Stimulated activated CD4-positive, alpha-beta T cell treated with anti-CD3 and anti-CD28 coated beads, Interleukin-12 subunit alpha, Interleukin-12 subunit beta, amount 100 ng/mL, for 24 hours (primary cell): Measurements from ENCODE around the gene SF3B4.

Source experiments
- DNase-seq, 2 experiments: peaks; one replicate each; pipeline ENCODE4 v3.0.0-alpha.2; 2020; ENCODE audit warnings: low read depth in 2 of 2

Gene SF3B4

DNA sequence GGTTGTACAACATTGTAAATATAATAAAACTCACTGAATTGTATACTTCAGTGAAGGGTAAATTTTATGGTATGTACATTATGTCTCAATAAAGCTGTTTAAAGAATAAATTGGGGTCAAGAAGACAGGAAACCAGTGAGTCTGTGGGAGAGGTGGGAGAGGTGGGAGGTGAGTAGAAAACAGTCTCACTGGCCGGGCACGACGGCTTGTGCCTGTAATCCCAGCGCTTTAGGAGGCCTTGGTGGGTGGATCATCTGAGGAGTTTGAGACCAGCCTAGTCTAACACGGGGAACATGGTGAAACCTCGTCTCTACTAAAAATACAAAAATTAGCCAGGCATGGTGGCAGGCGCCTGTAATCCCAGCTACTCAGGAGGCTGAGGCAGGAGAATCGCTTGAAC is 4.9 kb upstream of the SF3B4 start:
- no peak for DNase-seq

DNA sequence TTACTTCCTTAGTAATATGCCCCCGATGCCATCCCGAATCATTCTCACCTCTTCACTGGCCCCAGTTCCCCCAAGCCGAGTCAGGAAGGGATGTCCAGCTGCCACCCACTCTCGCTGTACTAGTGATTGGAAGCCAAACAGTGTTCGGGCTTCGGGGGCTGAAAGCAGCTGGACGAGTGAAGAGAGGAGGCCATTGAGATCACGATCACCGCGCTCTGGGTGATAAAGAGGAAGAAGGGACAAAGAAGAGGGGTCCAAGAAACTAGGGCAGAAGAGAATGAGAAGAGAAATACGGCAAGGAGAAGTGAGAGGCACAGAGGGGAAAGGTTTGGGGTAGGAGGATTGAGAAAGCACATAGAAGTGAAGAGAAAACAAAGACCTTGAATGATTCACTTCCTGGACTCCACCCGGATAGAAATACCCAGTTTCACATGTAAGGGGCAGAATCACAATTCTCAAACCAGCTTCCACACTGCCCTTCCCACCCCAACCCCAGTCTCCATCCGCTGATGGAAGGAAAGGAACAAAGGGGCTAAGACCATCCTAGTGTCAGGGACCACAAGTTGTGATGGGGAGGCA is 3.7 kb upstream of the SF3B4 start:
- no peak for DNase-seq

DNA sequence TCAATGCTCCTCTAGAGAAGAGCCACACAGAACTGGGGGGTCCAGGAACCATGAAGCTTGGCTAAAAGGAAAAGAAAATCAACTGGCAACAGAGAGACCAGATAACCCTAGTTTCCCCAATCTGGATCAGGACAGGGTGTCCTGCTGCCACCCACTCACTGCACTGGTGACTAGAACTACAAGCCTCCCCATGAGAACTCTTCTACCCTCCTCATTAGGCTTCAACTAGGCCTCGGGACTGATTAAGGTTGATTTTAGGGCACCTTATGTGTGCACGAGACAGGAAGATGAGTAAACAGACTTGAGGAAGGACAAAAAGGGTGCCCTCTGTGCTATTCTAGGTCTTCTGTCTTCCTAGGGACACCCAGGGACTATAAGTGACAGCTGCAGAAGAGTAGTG is 2.3 kb upstream of the SF3B4 start:
- no peak for DNase-seq

DNA sequence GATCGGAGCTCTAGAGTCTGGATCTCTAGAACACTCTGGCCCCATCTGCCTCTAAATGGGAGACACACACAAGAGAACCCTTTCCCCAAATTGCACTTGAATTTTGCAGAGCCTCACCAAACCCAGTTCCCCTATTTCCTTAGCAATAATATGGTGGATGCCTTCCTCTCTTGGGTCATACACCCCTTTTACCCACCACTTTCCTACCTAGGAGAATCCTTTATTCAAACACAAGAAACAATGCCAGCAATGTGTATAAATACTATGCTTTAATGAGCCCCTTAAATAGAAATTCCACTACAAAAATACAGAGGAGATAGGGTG is 760 bp upstream of the SF3B4 start:
- DNase-seq, result no peak

DNA sequence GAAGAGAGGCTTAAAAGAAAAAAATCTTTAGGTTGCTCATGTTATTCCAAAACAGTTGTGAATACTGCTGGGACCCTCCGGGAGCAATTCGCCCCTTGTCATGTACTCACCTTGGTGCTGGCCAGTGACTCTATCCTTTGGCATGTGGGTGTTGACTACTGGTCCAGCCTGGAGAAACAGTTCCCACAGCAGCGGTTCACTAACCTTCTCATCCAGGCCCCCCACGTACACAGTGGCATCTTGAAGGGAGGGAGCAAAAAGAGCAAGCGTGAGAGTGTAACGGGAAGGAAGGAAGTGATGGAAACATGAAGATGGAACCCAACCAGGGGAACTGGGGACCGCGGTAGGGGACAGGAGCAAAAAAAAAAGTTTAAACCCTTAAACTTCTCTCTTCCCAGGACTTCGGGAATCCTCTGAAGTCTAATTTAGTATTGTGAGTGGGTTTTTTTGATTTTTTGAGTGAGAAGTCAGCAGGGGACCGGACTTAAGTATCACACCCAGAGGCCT is 494 bp downstream of the SF3B4 start:
- DNase-seq, result no peak

DNA sequence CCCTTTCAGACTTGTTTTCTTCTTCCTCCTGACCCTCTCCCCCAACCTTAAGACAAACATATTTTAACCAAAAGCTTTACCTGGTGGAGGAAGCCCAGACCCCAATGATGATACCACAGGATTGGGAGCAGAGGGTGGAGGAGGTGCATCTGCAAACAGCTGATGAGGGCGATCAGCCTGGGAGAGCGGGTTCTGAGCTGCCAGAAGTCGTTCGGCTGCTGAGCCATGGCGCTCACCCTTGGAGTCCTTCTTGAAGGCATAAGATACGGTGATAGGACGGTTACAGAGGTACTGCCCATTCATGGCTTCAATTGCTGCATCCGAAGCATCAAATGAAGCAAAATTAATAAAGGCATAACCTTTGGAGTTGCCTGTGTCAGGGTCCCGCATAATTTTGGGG is 1.3 kb downstream of the SF3B4 start:
- no peak for DNase-seq

DNA sequence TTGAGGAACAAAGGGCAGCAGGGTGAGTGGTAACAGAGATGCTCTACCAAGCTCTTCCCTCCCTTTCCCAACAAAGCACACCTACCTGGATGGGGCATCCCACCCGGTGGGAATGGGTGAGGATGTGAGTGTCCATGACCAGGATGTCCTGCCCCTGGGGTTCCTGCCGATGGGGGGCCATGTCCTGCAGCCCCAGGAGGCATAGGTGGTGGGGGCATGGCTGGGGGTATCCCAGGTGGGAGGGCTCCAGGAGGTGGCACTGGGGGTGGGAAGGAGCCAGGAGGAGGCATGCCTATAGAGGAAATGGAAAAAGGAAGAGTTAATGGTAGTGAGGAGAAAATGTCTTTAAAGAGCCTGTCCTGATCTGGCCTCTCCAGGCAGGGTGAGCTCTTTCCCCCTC is 1.9 kb downstream of the SF3B4 start:
- DNase-seq, result no peak

DNA sequence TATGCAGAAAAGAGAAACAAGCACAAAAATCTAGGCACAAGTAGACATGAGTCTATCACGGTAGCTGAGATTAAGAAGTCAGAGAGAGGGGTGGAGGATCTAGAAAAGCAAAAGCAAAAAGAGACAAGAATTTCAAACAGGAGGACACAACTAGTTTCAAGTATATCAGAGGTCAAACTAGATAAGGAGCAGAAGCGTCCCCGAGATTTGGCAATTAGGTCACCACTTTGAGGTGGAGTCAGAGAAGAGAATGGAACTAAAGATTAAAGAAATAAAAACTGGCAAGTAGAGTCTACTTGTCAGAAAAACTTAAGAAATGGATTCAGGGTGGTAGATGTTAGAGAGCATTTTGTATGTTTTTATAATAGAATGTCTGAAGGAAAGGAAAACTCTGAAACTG is 2.3 kb downstream of the SF3B4 start:
- DNase-seq, result no peak

DNA sequence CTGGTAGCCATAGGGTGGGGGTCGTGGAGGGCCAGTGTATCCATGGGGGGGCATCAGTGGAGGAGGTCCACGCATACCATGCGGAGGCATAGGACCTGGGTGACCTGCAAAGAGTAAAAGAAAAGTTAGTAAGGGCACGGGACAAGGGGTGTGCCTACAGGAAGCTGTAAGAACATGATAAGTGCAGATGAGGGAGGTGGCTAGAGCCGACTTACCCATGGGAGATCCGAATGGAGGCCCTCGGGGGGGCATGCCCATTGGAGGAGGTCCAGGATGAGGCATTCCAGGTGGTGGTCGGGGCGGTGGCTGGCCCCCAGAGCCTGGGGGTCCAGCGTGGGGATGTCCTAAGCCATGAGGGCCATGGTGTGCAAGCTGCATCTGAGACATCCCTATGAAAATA is 4.0 kb downstream of the SF3B4 start:
- no peak for DNase-seq

DNA sequence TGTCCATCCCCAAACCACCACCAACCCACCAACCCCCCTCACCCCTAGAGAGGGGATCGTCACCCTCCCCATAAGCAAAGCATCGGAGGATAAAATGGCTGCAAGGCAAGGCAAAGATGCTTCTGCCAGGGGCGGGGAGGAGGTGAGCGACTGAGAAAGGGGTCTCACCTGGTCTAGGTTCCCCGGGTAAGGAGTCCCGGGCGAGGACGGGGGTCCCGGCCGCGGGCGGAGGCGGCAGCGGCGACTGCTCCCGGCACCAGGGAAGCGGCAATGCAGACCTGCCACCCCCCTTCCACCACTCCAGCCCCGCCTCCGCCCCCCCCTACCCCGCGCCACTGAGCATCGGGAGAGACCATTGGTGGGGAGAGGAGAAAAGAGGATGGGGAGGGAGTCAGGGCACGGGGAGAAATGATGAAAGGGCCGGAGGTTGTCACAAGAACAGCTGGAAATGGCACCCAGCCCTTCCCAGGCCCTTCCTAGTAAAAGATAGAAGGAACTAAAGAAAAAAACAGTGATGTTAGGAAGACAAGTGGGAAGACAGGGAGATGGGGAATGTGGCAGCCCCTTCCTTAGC is 9.9 kb downstream of the SF3B4 start, which contains the start of gene SV2A:
Gene SV2A, minus strand, starts transcription at position 274 of the 574 bp plus-strand sequence. CDS start 4,004 bp downstream, outside the sequence.
- DNase-seq, result peak in 1 of 2 experiments; percentile 41

DNA sequence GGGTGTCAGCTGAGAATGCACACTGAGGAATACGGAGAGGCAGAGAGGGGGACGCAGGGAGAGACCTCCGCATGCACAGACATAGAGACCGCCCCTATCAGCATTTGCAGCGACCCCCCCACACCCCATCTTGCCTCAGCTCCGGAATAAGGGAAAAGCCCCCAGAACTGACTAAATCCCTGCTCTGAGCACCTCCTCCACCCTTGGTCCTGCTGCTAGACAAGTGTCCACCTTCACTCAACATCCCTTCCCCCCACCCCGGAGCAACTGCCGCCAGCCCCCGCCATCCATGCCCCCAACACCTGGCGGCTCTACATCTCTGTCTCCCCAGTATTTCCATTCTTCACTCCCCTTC is 10.7 kb downstream of the SF3B4 start:
- DNase-seq, result no peak

DNA sequence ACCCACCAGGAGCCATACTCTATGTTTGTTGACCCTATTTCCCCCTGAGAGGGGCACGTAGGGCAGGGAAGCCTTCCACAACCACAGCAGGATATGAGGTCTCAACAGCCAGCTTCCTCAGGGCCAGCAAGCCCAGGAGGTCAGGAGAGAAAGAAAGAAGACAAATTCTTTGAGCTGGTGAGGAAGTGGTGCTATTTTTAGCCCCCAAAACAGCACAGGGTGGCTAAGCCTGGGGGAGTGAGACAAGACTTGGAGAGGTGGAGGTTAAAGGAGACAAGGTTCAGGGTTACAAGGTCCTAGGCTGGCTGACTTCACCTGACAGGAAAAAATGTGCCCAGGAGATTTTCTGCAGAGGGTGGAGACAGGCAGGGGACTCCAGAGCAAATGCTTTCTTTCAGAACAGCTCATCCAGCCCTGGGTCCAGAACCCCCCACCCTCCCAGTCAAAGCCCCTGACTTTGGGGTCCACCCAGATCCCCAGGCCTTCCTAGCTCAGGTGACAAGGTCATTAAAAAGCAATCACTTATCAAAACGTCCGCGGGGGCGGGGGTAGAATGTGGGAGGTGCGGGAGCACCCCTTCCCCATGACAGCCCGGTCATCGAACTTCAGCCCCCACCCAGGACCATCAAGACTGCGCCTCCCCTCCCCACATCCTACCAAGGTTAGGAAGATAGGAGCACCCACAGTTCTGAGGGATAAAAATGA is 11.3 kb downstream of the SF3B4 start:
- DNase-seq, result no peak

DNA sequence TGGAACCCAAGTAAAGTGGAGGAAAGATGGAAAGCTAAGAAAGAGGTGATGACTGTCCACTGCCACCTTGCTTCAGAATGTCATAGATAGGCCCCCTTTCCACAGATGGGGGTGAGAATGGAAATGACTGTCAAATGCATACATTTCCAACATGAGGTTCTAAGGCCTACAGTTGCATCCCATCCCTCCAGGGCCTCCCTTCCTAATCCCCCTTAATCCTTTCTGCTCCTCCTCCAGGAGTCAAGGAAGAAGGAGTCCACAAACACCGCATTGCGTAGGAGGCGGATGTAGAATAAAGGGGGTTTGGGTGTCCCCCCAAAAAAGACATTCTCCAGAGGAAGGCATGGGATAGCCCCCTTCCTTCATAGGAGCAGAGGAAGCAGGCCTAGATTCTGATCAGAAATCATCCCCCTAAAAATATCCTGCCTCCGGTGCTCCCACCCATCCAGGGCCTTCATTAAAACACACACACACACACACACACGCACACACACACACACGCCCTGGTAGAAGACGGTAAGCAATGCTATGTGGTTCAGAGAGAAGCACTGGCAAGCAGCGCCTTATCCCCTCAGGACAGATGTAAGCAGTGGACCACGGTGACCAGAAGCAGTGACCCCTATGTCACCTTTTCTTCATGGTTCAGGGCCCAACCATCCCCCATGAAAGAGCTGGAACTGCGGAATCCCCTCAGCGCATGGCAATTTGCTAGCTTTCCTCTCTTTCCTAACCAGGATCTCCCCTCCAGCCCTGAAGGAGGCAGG is 12.0 kb downstream of the SF3B4 start:
- no peak for DNase-seq

DNA sequence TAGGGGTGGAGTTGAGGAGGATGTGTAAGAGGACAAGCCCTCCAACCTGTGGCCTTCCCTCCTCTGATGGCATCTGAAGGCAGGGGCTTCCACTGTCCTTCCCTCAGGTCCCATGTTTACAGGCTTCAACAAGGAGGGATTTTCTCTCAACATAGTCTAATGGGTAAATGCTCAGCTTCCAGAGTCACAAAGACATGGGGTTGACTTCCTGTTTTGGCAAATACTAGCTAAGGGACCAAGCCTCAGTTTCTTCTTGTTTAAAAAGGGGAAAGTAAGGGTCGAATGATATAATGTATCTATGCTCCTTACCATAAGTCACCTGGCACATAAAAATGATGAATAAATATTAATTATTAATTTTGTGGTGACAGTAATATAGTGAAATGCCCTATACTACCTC is 13.1 kb downstream of the SF3B4 start:
- no peak for DNase-seq

DNA sequence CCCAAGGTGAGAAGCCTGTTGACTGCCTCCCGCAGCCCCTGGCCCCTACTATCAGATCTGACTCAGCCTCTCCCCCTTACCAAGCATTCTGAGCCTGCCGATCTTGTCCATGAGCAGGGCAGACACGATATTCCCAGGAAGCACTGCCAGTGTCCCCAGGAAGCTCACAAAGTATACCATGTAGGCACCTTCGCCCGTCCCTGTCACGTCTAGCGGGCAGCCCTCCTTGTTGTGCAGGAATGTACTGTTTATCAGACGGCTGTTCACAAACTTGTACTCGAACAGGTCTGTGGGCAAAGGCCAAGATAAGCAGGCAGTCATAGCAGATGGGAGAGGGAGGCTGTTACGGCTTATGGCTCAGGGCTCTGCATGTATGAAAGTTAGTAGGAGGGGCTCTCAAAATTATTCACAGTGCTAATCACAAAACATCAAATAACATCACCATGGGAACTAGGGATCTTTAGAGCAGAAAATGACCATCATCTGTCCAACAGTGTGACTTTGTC is 21.0 kb downstream of the SF3B4 start:
- DNase-seq, result no peak

DNA sequence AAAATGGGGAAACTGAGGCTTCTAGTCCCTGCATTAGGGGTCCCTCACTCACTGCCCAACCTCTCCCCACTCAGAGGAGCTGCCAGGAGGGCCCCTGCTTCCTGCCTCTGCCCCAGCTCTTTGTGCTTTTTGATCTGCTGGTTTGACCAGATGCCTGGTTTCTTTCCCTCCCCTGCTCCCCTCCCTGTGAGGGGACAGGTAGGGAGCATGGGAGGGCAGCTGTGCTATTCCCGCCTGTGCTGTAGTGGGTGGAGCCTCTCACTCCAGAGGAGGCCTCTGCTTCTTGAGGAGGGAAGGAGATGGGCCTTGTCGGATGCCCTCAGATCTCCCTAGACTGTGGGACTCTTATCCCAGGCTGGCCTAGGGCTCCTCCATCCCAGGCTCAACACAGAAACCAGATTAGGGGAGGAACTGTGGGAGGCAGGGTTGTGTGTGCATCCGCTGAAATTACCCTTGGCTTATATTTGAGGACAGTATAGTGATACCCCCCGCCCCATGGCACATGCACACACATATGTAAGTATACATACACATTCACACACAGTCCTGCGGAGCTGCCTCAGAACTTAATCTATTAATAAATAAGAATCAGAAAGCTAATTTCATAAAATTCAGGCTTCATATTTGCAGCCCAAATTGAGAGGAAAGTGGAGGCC is 23.6 kb downstream of the SF3B4 start:
- DNase-seq, result no peak

DNA sequence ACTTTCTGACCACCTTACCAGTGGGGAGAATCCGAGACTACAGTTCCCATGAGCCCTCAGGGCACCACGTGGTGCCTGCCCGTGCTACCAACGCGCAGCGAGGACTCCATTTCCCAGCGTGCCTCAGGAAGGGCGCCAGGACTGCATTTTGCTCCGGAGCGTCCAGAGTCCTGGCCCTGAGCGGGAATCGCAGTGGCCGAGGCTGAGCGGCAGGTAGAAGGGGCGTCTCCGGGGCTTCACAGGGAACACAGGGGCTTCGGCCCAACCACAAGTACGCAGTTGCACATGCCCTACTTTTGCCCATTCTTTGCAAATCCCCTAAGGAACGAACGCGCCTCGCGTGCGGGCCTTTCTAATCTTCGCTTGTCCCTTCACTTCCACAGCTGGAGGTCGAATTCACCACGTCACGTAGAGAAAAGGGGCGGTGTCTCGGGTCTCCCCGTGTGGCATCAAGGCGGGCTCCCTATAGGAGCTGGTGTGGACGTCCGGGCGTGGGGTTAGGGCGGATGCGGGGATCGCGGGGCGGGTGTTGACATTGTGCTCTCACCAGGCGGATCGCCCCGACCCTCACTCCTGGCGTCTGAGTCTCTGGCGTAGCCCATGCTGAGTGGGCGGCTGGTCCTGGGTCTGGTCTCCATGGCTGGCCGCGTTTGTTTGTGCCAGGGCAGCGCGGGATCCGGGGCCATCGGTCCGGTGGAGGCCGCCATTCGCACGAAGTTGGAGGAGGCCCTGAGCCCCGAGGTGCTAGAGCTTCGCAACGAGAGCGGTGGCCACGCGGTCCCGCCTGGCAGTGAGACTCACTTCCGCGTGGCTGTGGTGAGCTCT is 27.9 kb downstream of the SF3B4 start, which contains the start of gene BOLA1:
Gene BOLA1, plus strand, starts transcription at position 109 of the 825 bp plus-strand sequence. Its CDS starts 492 bp downstream, at position 601.
- DNase-seq, result peak; percentile 67 to 75

DNA sequence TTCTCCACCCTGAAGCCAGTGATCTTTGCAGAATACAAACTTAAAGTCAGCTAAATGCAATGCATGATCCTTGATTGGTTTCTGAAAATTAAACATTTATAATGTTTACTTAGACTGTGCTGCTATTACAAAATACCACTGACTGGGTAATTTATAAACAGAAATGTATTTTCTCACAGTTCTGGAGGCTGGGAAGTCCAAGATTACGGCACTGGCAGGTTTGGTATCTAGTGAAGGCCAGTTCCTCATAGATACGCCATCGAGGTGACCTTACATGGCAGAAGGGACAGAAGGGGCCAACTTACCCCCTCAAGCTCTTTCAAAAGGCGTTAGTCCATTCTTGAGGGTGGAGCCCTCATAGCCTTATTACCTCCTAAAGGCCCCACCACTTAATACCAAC is 31.0 kb downstream of the SF3B4 start:
- DNase-seq, result no peak

DNA sequence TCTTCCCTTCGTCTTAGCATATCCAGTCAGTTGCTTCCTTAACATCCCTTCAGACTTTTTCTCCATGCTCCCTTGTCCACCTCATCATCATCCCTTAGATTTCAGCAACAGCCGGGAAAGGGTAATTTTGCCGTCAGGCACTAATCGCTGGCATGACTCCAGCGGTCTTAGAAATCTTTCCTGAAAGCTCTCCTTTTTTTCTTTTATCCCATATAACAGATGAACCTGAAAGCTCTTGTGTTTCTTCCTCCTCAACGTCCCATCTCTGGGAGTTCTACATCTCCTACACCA is 38.7 kb downstream of the SF3B4 start:
- no peak for DNase-seq

DNA sequence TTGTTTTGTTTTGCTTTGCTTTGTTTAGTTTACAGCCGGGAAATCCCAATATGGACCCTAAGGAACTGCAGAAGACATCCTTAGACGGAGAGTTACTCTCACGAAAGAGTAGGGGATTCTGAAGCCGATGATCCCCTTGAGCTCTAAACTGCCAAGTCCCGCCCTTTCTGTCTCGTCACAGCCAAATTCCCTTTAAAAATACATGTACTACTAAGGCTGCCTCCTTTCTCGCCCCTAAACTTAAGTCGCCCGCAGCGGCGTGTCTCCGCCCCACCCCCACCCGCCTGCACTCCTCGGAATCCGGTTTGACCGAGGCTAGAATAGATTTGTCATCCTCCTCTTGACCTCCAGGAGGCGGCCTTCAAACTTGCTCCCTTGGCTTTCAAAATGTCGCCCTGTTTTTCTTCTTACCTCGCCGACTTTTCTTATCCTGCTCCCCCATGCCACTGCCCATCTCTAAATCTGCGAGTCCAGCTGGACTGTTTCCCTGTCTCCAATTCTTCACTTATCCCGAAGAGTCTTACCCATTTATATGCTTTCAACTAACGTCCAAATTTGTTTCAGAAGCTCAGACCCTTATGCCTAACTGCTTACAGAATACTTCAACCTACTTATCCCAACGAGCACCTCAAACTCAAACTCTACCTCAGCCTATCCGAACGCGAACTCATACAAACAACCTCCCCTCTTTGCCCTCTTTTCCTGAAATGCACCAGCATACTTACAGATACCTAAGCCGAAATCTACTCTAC is 39.2 kb downstream of the SF3B4 start:
- peak; percentile 57 to 80 for DNase-seq
